NCI-H2227 (cell line): Measurements from ENCODE around the gene MEAF6.
"Not testable (repeated sequence)": the region's sequence is repeated elsewhere in the genome, so short reads cannot be mapped to it uniquely, and the experiment has no call there.

Source experiments
- DNase-seq: peaks from one replicate; lab custom pipeline; 2025; ENCODE audit not compliant: unreplicated experiment; lab: John Stamatoyannopoulos, UW

MEAF6 gene

DNA sequence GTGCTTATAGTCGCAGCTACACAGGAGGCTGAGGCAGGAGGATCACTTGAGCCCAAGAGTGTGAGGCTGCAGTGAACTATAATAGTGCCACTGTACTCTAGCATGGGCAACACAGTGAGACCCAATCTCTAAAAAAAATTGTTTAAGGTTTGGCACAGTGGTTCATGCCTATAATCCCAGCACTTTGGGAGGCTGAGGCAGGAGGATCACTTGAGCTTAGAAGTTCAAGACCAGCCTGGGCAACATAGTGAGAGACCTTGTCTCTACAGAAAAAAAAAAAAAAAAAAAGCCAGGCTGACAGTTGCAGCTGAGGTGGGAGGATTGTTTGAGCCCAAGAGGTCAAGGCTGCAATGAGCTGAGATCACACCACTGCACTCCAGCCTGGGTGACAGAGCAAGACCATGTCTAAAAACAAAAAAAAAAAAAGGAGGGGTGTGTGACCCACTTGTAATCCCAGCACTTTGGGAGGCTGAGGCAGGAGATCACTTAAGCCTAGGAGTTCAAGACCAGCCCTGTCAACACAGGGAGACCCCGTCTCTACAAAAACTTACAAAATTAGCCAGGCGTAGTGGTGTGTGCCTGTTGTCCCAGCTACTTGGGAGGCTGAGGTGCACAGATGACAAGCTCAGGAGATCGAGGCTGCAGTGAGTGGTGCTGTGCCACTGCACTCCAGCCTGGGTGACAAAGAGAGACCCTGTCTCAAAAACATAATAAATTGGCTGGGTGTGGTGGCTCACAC lies 18.0 kb upstream of the MEAF6 start:
- not testable (repeated sequence) for DNase-seq

DNA sequence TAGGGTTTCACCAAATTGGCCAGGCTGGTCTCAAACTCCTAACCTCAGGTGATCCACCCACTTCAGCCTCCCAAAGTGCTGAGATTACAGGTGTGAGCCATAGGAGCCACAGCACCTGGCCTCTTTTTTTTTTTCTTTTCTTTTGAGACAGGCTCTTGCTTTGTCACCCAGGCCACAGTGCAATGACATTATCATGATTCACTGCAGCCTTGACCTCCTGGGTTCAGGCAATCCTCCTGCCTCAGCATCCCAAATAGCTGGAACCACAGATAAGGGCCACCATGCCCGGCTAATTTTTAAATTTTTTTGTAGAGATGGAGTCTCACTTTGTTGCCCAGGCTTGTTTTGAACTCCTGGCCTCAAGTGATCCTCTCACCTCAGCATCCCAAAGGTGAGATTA lies 15.3 kb upstream of the MEAF6 start:
- DNase-seq: not testable (repeated sequence)

DNA sequence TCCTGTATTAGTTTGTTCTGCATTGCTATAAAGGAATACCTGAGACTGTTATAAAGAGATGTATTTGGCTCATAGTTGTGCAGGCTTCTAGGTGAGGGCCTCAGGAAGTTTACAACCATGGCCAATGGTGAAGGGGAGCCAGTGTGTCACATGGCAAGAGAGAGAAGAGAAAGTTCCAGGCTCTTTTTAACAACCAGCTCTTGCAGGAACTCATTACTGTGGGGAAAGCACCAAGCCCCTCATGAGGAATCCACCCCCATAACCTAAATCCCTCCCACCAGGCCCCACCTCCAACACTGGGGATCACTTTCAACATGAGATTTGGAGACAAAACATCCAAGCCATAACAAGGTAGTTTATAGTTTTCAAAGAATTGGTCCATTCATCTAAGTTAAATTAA lies 5.0 kb upstream of the MEAF6 start:
- DNase-seq: no peak

DNA sequence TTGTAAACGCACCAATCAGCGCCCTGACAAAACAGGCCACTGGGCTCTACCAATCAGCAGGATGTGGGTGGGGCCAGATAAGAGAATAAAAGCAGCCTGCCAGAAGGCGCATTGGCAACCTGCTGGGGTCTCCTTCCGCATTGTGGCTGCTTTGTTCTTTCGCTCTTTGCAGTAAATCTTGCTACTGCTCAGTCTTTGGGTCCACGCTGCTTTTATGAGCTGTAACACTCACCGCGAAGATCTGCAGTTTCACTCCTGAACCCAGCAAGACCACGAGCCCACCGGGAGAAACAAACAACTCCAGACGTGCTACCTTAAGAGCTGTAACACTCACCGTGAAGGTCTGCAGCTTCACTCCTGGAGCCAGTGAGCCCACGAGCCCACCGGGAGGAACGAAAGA lies 4.4 kb upstream of the MEAF6 start:
- DNase-seq: not testable (repeated sequence)

DNA sequence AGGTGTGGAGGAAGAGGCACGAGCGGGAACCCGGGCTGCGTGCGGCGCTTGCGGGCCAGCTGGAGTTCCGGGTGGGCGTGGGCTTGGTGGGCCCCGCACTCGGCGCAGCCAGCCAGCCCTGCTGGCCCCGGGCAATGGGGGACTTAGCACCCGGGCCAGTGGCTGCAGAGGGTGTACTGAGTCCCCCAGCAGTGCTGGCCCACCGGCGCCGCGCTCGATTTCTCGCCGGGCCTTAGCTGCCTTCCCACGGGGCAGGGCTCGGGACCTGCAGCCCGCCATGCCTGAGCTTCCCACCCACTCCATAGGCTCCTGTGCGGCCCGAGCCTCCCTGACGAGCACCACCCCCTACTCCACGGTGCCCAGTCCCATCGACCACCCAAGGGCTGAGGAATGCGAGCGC lies 3.7 kb upstream of the MEAF6 start:
- not testable (repeated sequence) for DNase-seq

DNA sequence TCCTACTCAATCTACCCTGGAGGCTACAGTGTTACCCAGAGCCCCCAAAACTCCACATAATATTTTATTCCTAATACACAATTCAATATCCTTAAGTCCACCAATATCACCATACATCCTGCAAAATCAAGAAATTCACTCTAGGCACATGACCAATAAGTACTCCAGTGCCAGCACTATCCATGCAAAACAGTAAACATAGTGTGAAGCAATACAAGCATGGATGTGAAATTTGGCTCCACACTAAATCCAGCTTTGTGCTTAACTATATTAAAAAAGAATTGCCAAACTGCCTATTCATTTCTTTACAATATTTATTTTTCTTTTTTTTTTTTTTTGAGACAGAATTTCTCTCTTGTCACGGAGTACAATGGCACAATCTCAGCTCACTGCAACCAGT lies 3.0 kb upstream of the MEAF6 start:
- no peak for DNase-seq

DNA sequence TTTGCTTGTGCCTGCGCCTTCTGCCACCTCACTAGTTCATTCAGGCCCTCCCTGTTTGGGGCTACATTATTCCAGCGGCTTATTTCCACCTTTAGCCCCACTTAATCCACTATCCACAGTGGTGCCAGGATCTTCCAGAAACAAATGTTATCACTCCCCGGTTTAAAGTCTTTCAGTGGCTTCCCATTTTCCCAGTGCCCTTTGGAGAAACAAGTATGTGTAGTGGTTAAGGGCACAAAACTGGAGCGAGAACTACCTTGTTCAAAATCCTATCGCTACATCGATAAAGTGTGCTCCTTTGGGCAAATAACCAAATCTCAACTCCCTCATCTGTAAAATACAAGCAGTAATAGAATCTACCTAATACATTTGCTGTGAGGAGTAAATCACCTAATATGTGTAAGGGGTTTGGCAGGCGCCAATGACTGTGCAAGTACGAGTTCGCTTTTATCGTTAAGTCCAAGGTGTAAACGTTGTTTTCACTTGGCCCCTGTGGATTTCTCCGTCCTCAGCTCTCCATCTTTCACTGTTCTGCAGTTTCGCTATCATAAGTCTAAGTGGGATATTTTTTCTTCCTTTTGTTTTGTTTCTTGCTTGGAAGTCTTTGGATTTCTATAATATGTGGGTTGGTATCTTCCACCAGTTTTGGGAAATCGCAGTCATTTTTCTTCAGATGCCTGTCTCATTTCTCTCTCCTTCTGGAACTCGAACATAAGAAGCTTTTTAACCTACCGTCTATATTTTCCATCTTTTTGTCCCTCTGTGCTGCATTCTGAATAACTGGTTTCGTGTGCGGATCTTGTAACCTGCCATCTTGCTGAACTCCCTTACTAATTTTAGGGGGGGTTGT lies 844 bp upstream of the MEAF6 start:
- no peak for DNase-seq

DNA sequence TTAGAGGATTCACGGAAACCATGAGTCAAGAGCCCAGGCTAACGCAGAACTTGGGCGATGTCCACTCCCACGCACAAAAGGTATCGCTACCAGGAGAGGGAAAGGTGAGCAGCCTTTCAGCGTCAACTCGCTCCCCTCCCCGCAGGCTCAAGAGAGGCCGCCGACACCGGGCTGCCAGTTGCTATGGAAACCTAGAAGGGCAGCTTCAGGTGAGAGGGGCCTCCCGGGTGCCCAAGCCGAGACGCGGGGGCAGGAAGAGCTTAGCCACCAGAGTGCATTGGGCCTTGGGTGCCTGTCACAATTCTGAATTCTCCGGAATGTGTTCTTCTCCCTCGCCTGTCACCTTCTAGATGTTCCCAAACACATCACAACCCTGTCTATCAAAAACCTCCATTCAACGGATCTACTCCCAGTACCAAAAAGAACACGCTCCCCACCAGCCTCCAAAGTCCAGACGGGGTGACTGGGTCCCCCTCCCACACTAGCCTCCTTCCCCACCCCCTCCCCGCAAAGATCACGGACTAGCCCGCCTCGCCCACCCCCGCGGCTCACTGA lies 694 bp downstream of the MEAF6 start:
- DNase-seq: peak; percentile 64

DNA sequence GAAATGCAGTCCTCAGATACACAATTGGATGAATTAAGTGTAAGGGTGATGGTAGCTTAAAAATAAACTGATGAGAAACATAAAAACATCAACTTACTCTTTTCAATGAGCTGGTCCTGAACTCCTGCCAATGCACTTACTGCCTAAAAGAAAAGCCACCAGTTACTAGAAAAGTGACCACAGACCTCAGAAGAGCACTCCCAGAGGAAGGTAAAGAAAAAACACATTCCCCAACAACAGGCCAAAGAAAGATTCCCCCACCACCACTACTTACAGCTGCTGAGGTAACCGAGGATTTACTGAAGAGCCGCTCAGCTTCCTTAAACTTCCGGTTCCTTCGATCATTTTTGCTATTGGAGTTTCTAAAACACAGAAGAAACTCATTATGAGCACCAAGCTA lies 5.4 kb downstream of the MEAF6 start:
- DNase-seq: peak; percentile 13

DNA sequence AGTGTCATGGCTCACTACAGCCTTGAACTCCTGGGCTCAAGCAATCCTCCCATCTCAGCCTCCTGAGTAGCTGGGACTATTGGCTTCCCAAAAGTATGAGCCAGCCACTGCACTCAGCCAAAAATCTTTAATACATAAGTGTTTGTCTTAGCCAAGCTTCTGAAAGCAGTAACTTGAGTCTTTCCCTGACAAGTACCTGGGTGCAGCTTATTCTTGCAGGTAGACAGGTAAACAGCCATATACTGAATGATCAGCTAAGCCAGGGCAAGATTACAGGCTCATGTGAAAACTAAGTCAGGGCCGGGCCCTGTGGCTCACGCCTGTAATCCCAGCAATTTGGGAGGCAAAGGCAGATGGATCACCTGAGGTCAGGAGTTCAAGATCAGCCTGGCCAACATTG lies 7.8 kb downstream of the MEAF6 start:
- DNase-seq: no peak

DNA sequence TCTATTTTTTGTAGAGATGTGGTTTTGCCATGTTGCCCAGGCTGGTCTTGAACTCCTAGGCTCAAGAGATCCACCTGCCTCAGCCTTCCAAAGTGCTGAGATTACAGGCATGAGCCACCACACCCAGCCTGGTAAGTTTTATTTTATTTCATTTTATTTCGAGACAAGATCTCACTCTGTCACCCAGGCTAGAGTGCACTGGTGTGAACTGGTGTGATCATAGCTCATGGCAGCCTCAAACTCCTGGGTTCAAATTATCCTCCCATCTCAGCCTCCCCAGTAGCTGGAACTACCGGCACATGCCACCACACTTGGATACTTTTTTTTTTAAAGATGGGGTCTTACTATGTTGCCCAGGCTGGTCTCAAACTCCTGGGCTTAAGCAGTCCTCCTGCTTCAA lies 11.8 kb downstream of the MEAF6 start:
- not testable (repeated sequence) for DNase-seq

DNA sequence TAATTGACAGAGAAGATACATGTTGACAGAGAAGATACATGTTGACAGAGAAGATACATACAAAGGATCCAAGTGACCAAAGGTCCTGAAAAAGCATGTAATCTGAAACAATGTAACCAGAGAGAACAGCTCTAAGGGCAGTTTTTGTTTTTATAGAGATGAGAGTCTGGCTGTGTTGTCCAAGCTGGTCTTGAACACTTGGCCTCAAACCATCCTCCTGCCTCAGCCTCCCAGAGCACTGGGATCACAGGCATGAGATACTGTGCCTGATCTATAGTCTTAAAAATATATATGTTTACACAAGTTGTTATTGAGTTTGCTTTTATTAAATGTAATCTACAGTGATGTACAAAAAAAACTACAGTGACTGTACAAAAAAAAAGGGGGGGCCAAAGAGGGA lies 12.5 kb downstream of the MEAF6 start:
- DNase-seq: no peak

DNA sequence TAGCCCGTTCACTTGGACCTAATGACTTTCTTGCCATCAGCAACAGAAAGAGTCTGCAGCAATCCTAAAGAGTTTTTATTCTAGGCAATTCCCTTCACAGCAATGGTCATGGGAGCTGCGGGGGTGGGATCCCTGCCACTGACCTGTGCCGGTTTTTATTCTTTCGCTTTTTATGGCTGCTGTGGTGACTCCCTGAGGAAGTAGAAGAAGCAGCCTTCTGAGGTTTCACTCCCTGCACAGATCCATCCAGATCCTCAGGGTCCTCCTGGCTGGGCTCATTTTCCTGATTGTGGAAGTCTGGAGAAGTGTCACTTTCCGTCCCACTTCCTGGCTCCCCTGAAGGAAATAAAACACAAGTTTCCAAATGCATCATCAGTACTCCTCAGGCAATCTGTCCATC lies 12.9 kb downstream of the MEAF6 start:
- no peak for DNase-seq

DNA sequence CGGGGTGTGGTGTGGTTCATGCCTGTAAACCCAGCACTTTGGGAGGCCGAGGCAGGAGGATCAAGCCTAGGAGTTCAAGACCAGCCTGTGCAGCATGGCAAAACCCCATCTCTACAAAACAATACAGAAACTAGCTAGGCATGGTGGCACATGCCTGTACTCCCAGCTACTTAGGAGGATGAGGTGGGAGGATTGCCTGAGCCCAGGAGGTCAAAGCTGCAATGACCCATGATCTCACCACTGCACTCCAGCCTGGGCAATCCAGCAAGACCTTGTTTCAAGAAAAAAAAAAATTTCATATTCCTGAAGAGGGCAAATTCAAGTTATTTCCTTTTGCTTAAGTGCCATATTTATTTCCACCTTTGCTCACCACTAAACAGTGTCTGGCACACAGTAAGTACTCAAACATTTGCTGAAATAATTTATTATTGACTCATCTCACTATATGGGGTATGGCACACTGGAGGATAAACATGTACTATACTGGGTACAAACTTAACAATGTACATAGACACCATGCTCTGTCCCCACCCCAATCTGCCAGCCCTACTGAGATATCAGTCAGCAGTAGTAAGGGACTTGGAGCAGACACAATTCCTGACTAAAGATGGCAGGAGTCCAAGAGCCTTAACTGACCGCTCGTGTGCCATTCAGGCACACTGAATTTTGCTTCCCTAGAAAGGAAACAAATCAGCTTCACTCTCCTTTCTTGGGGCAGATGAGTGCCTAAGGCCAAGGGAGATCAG lies 15.5 kb downstream of the MEAF6 start:
- DNase-seq: no peak

DNA sequence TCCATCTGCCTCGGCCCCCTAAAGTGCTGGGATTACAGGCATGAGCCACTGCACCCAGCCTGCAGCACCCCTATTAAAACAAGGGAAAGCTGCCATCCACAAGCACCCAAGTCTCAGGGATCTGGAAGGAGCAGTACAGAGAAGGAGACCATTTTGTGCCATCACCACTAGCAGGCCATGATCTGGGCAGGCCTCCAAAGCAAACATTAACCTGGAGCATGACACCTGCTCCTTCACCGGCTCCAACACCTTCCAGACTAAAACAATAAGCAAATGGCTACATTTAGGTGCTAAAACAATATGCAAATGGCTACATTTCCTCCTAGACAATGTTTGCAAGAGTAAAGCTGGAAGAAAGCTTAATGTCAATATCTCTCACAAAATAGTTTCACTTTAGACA lies 16.7 kb downstream of the MEAF6 start:
- no peak for DNase-seq

DNA sequence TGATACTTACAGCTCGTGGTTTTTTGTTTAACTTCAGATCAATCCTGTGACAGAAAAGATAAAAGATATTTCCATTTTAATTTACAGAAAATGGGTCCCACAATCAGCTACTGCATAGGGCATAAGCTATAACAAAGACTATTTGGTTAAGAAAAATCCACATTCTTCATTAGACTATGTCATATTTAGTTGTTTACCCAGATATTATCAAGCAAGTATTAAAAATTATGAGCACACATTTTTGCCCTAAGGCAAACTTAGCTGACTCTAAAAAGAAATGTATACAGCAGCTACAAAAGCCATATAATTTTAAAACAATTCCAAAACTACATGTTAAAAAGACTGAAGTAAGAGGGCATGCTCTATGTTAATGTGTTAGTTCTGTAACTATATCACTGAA lies 18.7 kb downstream of the MEAF6 start:
- DNase-seq: no peak

DNA sequence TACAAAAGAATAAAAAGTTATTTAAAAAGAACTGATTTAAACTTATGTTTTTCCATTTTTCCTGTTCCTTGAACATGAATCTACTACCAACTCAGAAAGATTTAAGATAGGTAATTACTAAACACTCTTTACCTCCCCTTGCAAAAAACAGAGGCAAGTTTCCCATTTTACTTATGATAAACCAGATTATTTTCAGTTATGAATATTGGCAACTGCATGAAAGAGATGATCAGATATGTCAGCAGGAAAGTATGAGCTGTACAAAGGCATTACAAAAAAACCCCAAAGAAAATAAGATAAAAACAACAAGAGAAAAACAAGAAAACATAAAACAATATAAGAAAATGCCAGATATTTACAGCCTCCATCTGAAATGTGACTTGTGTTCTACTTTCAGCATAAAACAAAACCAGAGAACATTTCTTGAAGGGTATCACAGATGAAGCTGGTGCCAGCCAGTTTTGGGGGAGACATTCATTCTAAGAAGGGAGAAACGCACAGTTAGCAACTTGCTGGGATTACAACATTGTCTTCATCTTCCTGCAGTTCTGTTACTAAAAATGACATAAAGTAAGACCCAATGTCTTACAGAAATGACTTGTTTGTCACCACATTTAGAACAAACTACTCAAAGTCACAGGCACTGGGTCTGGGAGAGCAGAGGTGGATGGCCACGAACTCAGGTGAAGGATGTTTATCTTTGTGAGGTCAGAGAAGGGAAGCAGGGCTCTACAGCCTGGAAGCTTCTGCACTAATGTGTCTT lies 21.0 kb downstream of the MEAF6 start:
- DNase-seq: no peak

DNA sequence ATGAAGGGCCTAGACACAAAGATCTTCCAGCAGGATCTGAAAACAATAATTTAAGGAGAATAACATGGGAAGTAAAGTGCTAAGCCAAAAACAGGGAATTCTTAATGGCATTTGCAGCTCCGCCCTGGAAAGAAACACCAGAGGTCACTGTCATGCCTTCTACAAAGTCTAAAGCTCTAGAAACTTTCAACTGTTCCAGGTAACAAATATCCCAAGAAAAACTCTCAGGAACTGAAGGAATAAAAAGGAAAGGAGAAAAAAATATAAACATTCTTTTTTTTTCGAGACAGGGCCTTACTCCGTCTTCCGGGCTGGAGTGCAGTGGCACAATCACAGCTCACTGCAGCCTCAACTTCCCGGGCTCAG lies 27.0 kb downstream of the MEAF6 start:
- no peak for DNase-seq

DNA sequence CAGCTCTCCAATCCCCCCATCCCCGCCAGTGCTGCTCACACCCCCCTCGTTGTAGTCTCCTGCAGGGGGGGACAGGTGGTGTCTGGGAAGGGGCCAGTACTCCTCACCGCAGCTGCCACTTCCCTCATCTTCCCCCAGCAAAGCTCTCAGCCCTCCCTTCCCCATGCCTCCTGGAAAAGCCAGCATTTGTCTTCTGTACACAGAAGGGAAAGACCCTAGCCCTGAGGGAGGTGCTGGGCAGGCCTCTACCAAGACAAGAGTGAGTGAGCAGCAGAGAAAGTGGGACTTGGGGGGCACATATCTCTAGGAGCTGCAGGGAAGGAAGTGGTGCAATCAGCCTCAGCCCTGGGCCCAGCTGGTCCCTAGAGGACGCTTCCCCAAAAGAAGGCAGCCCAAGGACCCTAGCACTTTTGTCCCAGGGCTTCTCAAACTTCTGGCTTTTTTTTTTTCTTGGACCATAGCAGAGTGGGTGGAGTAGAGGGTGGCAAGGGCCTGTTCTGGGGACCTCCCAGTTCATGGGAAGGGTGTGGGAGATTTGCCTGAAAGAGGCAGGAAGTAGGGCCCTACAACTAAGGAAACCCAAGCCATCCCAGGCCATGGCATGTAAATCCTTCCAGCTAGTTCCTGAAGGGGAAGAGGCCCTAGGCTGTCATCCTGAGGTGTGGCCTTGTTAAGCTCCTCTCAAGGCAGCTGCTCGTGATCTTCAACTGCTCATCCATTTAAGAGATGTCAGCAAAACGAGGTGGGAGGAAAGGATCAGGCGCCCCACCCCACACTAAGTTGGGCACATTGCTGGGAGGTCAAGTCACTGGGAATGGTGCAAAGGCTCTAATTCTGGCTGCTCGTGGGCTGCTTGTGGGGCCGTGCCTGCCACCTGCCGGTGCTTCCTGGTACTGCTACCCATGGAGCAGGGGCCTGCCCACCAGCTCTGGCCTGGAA lies 27.6 kb downstream of the MEAF6 start:
- peak; percentile 81 for DNase-seq
